ENCODE results near the gene ITGA1.

GRCh38 chr5:52800394-52801213 lies 12.9 kb downstream of the ITGA1 start:
- no peak for TF ChIP-seq HNF4G (IDR thresholded peaks at IDR 0.05)
- no peak for TF ChIP-seq GABPA (IDR thresholded peaks at IDR 0.05 in 1 of 2, conservative IDR thresholded peaks at IDR 0.05 in 1 of 2)
- TF ChIP-seq, protein P1, sequence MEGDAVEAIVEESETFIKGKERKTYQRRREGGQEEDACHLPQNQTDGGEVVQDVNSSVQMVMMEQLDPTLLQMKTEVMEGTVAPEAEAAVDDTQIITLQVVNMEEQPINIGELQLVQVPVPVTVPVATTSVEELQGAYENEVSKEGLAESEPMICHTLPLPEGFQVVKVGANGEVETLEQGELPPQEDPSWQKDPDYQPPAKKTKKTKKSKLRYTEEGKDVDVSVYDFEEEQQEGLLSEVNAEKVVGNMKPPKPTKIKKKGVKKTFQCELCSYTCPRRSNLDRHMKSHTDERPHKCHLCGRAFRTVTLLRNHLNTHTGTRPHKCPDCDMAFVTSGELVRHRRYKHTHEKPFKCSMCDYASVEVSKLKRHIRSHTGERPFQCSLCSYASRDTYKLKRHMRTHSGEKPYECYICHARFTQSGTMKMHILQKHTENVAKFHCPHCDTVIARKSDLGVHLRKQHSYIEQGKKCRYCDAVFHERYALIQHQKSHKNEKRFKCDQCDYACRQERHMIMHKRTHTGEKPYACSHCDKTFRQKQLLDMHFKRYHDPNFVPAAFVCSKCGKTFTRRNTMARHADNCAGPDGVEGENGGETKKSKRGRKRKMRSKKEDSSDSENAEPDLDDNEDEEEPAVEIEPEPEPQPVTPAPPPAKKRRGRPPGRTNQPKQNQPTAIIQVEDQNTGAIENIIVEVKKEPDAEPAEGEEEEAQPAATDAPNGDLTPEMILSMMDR (IDR thresholded peaks at IDR 0.05; ENCODE audit: low read depth, low read length, missing input control), result no peak
- no peak for TF ChIP-seq RAD21 (IDR thresholded peaks at IDR 0.05)
- TF ChIP-seq, protein P2, sequence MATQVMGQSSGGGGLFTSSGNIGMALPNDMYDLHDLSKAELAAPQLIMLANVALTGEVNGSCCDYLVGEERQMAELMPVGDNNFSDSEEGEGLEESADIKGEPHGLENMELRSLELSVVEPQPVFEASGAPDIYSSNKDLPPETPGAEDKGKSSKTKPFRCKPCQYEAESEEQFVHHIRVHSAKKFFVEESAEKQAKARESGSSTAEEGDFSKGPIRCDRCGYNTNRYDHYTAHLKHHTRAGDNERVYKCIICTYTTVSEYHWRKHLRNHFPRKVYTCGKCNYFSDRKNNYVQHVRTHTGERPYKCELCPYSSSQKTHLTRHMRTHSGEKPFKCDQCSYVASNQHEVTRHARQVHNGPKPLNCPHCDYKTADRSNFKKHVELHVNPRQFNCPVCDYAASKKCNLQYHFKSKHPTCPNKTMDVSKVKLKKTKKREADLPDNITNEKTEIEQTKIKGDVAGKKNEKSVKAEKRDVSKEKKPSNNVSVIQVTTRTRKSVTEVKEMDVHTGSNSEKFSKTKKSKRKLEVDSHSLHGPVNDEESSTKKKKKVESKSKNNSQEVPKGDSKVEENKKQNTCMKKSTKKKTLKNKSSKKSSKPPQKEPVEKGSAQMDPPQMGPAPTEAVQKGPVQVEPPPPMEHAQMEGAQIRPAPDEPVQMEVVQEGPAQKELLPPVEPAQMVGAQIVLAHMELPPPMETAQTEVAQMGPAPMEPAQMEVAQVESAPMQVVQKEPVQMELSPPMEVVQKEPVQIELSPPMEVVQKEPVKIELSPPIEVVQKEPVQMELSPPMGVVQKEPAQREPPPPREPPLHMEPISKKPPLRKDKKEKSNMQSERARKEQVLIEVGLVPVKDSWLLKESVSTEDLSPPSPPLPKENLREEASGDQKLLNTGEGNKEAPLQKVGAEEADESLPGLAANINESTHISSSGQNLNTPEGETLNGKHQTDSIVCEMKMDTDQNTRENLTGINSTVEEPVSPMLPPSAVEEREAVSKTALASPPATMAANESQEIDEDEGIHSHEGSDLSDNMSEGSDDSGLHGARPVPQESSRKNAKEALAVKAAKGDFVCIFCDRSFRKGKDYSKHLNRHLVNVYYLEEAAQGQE (IDR thresholded peaks at IDR 0.05), result peak; percentile 32
- TF ChIP-seq, protein P3, sequence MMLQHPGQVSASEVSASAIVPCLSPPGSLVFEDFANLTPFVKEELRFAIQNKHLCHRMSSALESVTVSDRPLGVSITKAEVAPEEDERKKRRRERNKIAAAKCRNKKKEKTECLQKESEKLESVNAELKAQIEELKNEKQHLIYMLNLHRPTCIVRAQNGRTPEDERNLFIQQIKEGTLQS (IDR thresholded peaks at IDR 0.05), result no peak
- no peak for TF ChIP-seq SP1 (IDR thresholded peaks at IDR 0.05)
- TF ChIP-seq RXRA (IDR thresholded peaks at IDR 0.05), result peak; percentile 28 to 54

Measured in liver (tissue), 3 donors.